Stimulated activated naive CD8-positive, alpha-beta T cell treated with anti-CD3 and anti-CD28 coated beads, Interleukin-15, Interleukin-2, amounts not matched to agents 100 U/mL and 50 U/mL, for 24 hours (primary cell): Measurements from ENCODE around the gene CAPNS1.

Experiments
- ATAC-seq: fragments of 150-1000 bp; cut with Tn5 transposase; one replicate; pipeline ENCODE4 v1.10.0; 2021
- DNase-seq: peaks from one replicate; pipeline ENCODE4 v3.0.0; 2021

Gene CAPNS1

GRCh38 chr19:36139473-36140303, at the start of gene CAPNS1:
TSS of gene CAPNS1 (plus strand) at chr19:36140066. CDS start at chr19:36141012, 946 bp downstream.
- DNase-seq (peak; percentile 98), ATAC-seq (peak; percentile 85)

GRCh38 chr19:36090910-36091695, 48.8 kb upstream of the CAPNS1 start:
- ATAC-seq (no peak), DNase-seq (no peak)

- DNase-seq (no peak), ATAC-seq (no peak)
Measured at GRCh38 chr19:36092566-36092965, 47.3 kb upstream of the CAPNS1 start.

GRCh38 chr19:36093146-36093662, 46.7 kb upstream of the CAPNS1 start:
- ATAC-seq, result peak; percentile 83
- DNase-seq, result peak; percentile 25

- DNase-seq, result no peak
- no peak for ATAC-seq
Measured at GRCh38 chr19:36093687-36094086, 46.2 kb upstream of the CAPNS1 start.

- no peak for ATAC-seq
- no peak for DNase-seq
Measured at GRCh38 chr19:36097036-36097435, 42.8 kb upstream of the CAPNS1 start.

- no peak for ATAC-seq
- no peak for DNase-seq
Measured at GRCh38 chr19:36099166-36099785, 40.6 kb upstream of the CAPNS1 start.

GRCh38 chr19:36100476-36100875, 39.4 kb upstream of the CAPNS1 start:
- ATAC-seq (no peak), DNase-seq (no peak)

GRCh38 chr19:36101550-36102327, 38.1 kb upstream of the CAPNS1 start:
- ATAC-seq (no peak), DNase-seq (no peak)

GRCh38 chr19:36103040-36103626, 36.7 kb upstream of the CAPNS1 start:
- ATAC-seq (no peak), DNase-seq (no peak)

- DNase-seq (no peak), ATAC-seq (no peak)
Measured at GRCh38 chr19:36103842-36104552, 35.9 kb upstream of the CAPNS1 start.

- ATAC-seq (no peak), DNase-seq (no peak)
Measured at GRCh38 chr19:36106441-36106840, 33.4 kb upstream of the CAPNS1 start.

GRCh38 chr19:36106991-36107390, 32.9 kb upstream of the CAPNS1 start:
- no peak for ATAC-seq
- no peak for DNase-seq

- ATAC-seq (no peak), DNase-seq (no peak)
Measured at GRCh38 chr19:36108684-36109083, 31.2 kb upstream of the CAPNS1 start.

GRCh38 chr19:36110487-36111199, 29.2 kb upstream of the CAPNS1 start, which contains the start of gene OVOL3:
TSS of gene OVOL3 (plus strand) at chr19:36111143. CDS start at chr19:36111203, 60 bp downstream.
- DNase-seq (no peak), ATAC-seq (no peak)

- ATAC-seq, result no peak
- no peak for DNase-seq
Measured at GRCh38 chr19:36111200-36111539, 28.7 kb upstream of the CAPNS1 start.

GRCh38 chr19:36112678-36113077, 27.2 kb upstream of the CAPNS1 start:
- DNase-seq (no peak), ATAC-seq (no peak)

- no peak for DNase-seq
- no peak for ATAC-seq
Measured at GRCh38 chr19:36113425-36113824, 26.4 kb upstream of the CAPNS1 start.

- peak; percentile 25 for DNase-seq
- ATAC-seq, result no peak
Measured at GRCh38 chr19:36113894-36114720, 25.8 kb upstream of the CAPNS1 start.
